ENCODE measurements around the gene LIF. TPM values are rescaled to one million over a fixed set of nuclear protein-coding genes. Genes with fewer than 3 reads are reported as not detected.

Gene LIF
- total and polyA plus RNA-seq, 2 experiments from 2014 or later, result 8.2 to 13.4 TPM

GRCh38 chr22:30191040-30191701 is 55.4 kb downstream of the LIF start:
- peaks cover 16% of the 10 kb centered on the region for H3K4me1 ChIP-seq (ENCODE audit: insufficient read depth)
- H3K9me2 ChIP-seq (replicated peaks; ENCODE audit: insufficient read depth), result no peaks in the 10 kb centered on the region
- TF ChIP-seq EZH2 (IDR thresholded peaks at IDR 0.05; ENCODE audit: borderline replicate concordance) (no peak), EZH2phosphoT487 (IDR thresholded peaks at IDR 0.05; ENCODE audit: low read depth, severe bottlenecking, unreplicated experiment) (no peak), CTCF (IDR thresholded peaks at IDR 0.05; ENCODE audit: poor library complexity) (no peak)
- H3K9me3 ChIP-seq (ENCODE audit: low read depth), result no peaks in the 10 kb centered on the region
- whole genome bisulfite sequencing (ENCODE audit: low lambda C conversion rate, missing lambda C conversion rate), result 61% methylated on average over 3 of the region's 3 CpGs
- H3K36me3 ChIP-seq (replicated peaks; ENCODE audit: insufficient read depth, low read depth), result no peaks in the 10 kb centered on the region
- DNase-seq (ENCODE audit: low spot score), result peak; percentile 38
- no peak overlapping the region for H3K4me2 ChIP-seq
- H2AFZ ChIP-seq, result no peak overlapping the region
- H3K4me3 ChIP-seq, result no peak overlapping the region
- no peaks in the 10 kb centered on the region for H4K20me1 ChIP-seq (ENCODE audit: insufficient read depth, poor library complexity, severe bottlenecking)
- peak overlapping the region; percentile 49 for H3K27ac ChIP-seq
- no peaks in the 10 kb centered on the region for H3K79me2 ChIP-seq
- no peaks in the 10 kb centered on the region for H3K27me3 ChIP-seq

GRCh38 chr22:30190574-30190973 is 56.0 kb downstream of the LIF start:
- no peak overlapping the region for H2AFZ ChIP-seq
- H3K79me2 ChIP-seq, result no peaks in the 10 kb centered on the region
- H3K4me3 ChIP-seq, result no peak overlapping the region
- H3K4me1 ChIP-seq (ENCODE audit: insufficient read depth), result peaks cover 21% of the 10 kb centered on the region
- no peaks in the 10 kb centered on the region for H4K20me1 ChIP-seq (ENCODE audit: insufficient read depth, poor library complexity, severe bottlenecking)
- no peaks in the 10 kb centered on the region for H3K9me3 ChIP-seq (ENCODE audit: low read depth)
- TF ChIP-seq EZH2phosphoT487 (IDR thresholded peaks at IDR 0.05; ENCODE audit: low read depth, severe bottlenecking, unreplicated experiment), result no peak
- TF ChIP-seq EZH2 (IDR thresholded peaks at IDR 0.05; ENCODE audit: borderline replicate concordance), result no peak
- no peak for TF ChIP-seq CTCF (IDR thresholded peaks at IDR 0.05; ENCODE audit: poor library complexity)
- H3K27ac ChIP-seq, result peak overlapping the region; percentile 49
- 63% methylated on average over 1 of the region's 1 CpG for WGBS (ENCODE audit: low lambda C conversion rate, missing lambda C conversion rate)
- H3K27me3 ChIP-seq, result no peaks in the 10 kb centered on the region
- no peaks in the 10 kb centered on the region for H3K9me2 ChIP-seq (replicated peaks; ENCODE audit: insufficient read depth)
- no peaks in the 10 kb centered on the region for H3K36me3 ChIP-seq (replicated peaks; ENCODE audit: insufficient read depth, low read depth)
- H3K4me2 ChIP-seq, result no peak overlapping the region
- no peak for DNase-seq (ENCODE audit: low spot score)

Other genes starting within 250 kb of the LIF start
- not detected in 2 replicates for gene HORMAD2, start 166.3 kb downstream of the LIF start, total RNA-seq
- not detected in 2 replicates for gene HORMAD2, start 166.3 kb downstream of the LIF start, polyA plus RNA-seq
- 0.48 and 1.5 TPM in 2 replicates for gene OSM, start 20.1 kb upstream of the LIF start, total RNA-seq
- gene OSM, start 20.1 kb upstream of the LIF start, polyA plus RNA-seq, result not detected in 2 replicates
- gene CASTOR1, start 42.7 kb upstream of the LIF start, total RNA-seq, result 30.9 and 48.0 TPM in 2 replicates
- gene CASTOR1, start 42.7 kb upstream of the LIF start, polyA plus RNA-seq, result 43.5 and 53.5 TPM in 2 replicates
- gene TBC1D10A, start 80.2 kb upstream of the LIF start, total RNA-seq, result 15.7 and 23.4 TPM in 2 replicates
- gene TBC1D10A, start 80.2 kb upstream of the LIF start, polyA plus RNA-seq, result 38.7 and 39.9 TPM in 2 replicates
- gene SF3A1, start 110.1 kb upstream of the LIF start, total RNA-seq, result 45.8 and 48.6 TPM in 2 replicates
- 82.5 and 84.6 TPM in 2 replicates for gene SF3A1, start 110.1 kb upstream of the LIF start, polyA plus RNA-seq
- 4.1 and 5.3 TPM in 2 replicates for gene CCDC157, start 110.2 kb upstream of the LIF start, total RNA-seq
- 5.4 TPM in 2 replicates for gene CCDC157, start 110.2 kb upstream of the LIF start, polyA plus RNA-seq
- 12.6 and 18.1 TPM in 2 replicates for gene RNF215, start 140.7 kb upstream of the LIF start, total RNA-seq
- 7.2 and 10.4 TPM in 2 replicates for gene RNF215, start 140.7 kb upstream of the LIF start, polyA plus RNA-seq
- gene SEC14L2, start 150.3 kb upstream of the LIF start, total RNA-seq, result 3.9 and 9.9 TPM in 2 replicates
- gene SEC14L2, start 150.3 kb upstream of the LIF start, polyA plus RNA-seq, result 9.0 and 10.9 TPM in 2 replicates
- 10.3 and 16.3 TPM in 2 replicates for gene MTFP1, start 179.0 kb upstream of the LIF start, total RNA-seq
- gene MTFP1, start 179.0 kb upstream of the LIF start, polyA plus RNA-seq, result 22.3 and 24.3 TPM in 2 replicates
- not detected in 2 replicates for gene SEC14L3, start 225.3 kb upstream of the LIF start, total RNA-seq
- not detected in 2 replicates for gene SEC14L3, start 225.3 kb upstream of the LIF start, polyA plus RNA-seq